WTC11 (cell line): ENCODE results near the gene MLN. TPM values are rescaled to one million over a fixed set of nuclear protein-coding genes. Genes with fewer than 3 reads are reported as not detected.

Experiments
- ATF2 ChIP-seq: sonication (generic); formaldehyde crosslinking; IDR thresholded peaks from 2 replicates; pipeline ENCODE4 v1.8.1; 2022; ENCODE audit warnings: low read depth, missing genetic modification reagents, borderline replicate concordance
- CDX4 ChIP-seq: fragments of 250-450 bp; sonication (Bioruptor Pico); IDR thresholded peaks from 2 replicates; pipeline ENCODE4 v1.9.0; 2021; ENCODE audit warnings: moderate library complexity, mild to moderate bottlenecking, inconsistent platforms, borderline replicate concordance
- CREB1 ChIP-seq: sonication (generic); formaldehyde crosslinking; IDR thresholded peaks from 2 replicates; pipeline ENCODE4 v1.8.0; 2023; ENCODE audit warnings: mild to moderate bottlenecking, missing genetic modification reagents
- CTCF ChIP-seq: fragments of 200-600 bp; IDR thresholded peaks from 2 replicates; pipeline ENCODE4 v1.8.0; 2022; ENCODE audit warnings: antibody characterized with exemption
- E2F5 ChIP-seq: sonication (generic); formaldehyde crosslinking; IDR thresholded peaks from 2 replicates; pipeline ENCODE4 v1.8.1; 2022; ENCODE audit warnings: mild to moderate bottlenecking, moderate library complexity, missing genetic modification reagents
- ELF4 ChIP-seq: sonication (generic); formaldehyde crosslinking; IDR thresholded peaks from 2 replicates; pipeline ENCODE4 v1.8.1; 2022; ENCODE audit warnings: low read depth, mild to moderate bottlenecking, moderate library complexity, missing genetic modification reagents
- ETV6 ChIP-seq: sonication (generic); formaldehyde crosslinking; IDR thresholded peaks from 2 replicates; pipeline ENCODE4 v1.8.1; 2022; ENCODE audit warnings: mild to moderate bottlenecking, missing genetic modification reagents
- FOXK1 ChIP-seq: sonication (generic); formaldehyde crosslinking; IDR thresholded peaks from 2 replicates; pipeline ENCODE4 v1.8.0; 2022; ENCODE audit warnings: mild to moderate bottlenecking, moderate library complexity, missing genetic modification reagents
- FOXP1 ChIP-seq: sonication (generic); formaldehyde crosslinking; IDR thresholded peaks from 2 replicates; pipeline ENCODE4 v1.8.0; 2022; ENCODE audit warnings: missing genetic modification reagents, mild to moderate bottlenecking, moderate library complexity, borderline replicate concordance
- GABPB1 ChIP-seq: sonication (generic); formaldehyde crosslinking; IDR thresholded peaks from 2 replicates; pipeline ENCODE4 v1.8.1; 2023; ENCODE audit warnings: mild to moderate bottlenecking, missing genetic modification reagents
- HMGA2 ChIP-seq: fragments of 250-450 bp; sonication (Bioruptor Pico); IDR thresholded peaks from 2 replicates; pipeline ENCODE4 v1.4.0; 2021; ENCODE audit warnings: mild to moderate bottlenecking, moderate library complexity
- HMGXB4 ChIP-seq: sonication (generic); formaldehyde crosslinking; IDR thresholded peaks from 2 replicates; pipeline ENCODE4 v1.8.1; 2023; ENCODE audit warnings: mild to moderate bottlenecking, moderate library complexity, missing genetic modification reagents
- JUN ChIP-seq: sonication (generic); formaldehyde crosslinking; IDR thresholded peaks from 2 replicates; pipeline ENCODE4 v1.8.0; 2023; ENCODE audit warnings: mild to moderate bottlenecking, missing genetic modification reagents
- MLX ChIP-seq: sonication (generic); formaldehyde crosslinking; IDR thresholded peaks from 2 replicates; pipeline ENCODE4 v1.8.1; 2023; ENCODE audit warnings: mild to moderate bottlenecking, missing genetic modification reagents, moderate library complexity
- NR1H2 ChIP-seq: sonication (generic); formaldehyde crosslinking; IDR thresholded peaks from 2 replicates; pipeline ENCODE4 v1.9.0; 2021; ENCODE audit warnings: mild to moderate bottlenecking, moderate library complexity, missing genetic modification reagents
- PRDM15 ChIP-seq: sonication (generic); formaldehyde crosslinking; IDR thresholded peaks from 2 replicates; pipeline ENCODE4 v1.8.0; 2022; ENCODE audit warnings: missing genetic modification reagents
- PREB ChIP-seq: sonication (generic); formaldehyde crosslinking; IDR thresholded peaks from 2 replicates; pipeline ENCODE4 v1.8.1; 2022; ENCODE audit warnings: mild to moderate bottlenecking, missing genetic modification reagents, moderate library complexity, borderline replicate concordance
- SMAD3 ChIP-seq: sonication (generic); formaldehyde crosslinking; IDR thresholded peaks from 2 replicates; pipeline ENCODE4 v1.8.0; 2022; ENCODE audit warnings: missing genetic modification reagents, mild to moderate bottlenecking, borderline replicate concordance
- SMAD4 ChIP-seq: sonication (generic); formaldehyde crosslinking; IDR thresholded peaks from 2 replicates; pipeline ENCODE4 v1.8.0; 2022; ENCODE audit warnings: mild to moderate bottlenecking, missing genetic modification reagents
- SP1 ChIP-seq: sonication (generic); formaldehyde crosslinking; conservative IDR thresholded peaks from 2 replicates; pipeline ENCODE4 v1.8.1; 2022; ENCODE audit warnings: missing genetic modification reagents
- TCF7 ChIP-seq: sonication (generic); formaldehyde crosslinking; IDR thresholded peaks from 2 replicates; pipeline ENCODE4 v1.8.0; 2022; ENCODE audit warnings: mild to moderate bottlenecking, low read depth, missing genetic modification reagents, moderate library complexity
- TEAD1 ChIP-seq: sonication (generic); formaldehyde crosslinking; IDR thresholded peaks from 2 replicates; pipeline ENCODE4 v1.8.0; 2022; ENCODE audit warnings: mild to moderate bottlenecking, missing genetic modification reagents
- TEAD4 ChIP-seq: sonication (generic); formaldehyde crosslinking; IDR thresholded peaks from 2 replicates; pipeline ENCODE4 v1.8.0; 2022; ENCODE audit warnings: mild to moderate bottlenecking, missing genetic modification reagents
- USF2 ChIP-seq: sonication (generic); formaldehyde crosslinking; IDR thresholded peaks from 2 replicates; pipeline ENCODE4 v1.8.1; 2023; ENCODE audit warnings: mild to moderate bottlenecking, missing genetic modification reagents, moderate library complexity
- ZNF423 ChIP-seq: fragments of 250-450 bp; sonication (Bioruptor Pico); IDR thresholded peaks from 2 replicates; pipeline ENCODE4 v2.1.2; 2022; ENCODE audit warnings: mild to moderate bottlenecking, moderate library complexity
- total RNA-seq: library from RNA; stranded (reverse); gene quantifications from 3 replicates; pipeline ENCODE4 v1.2.3, GENCODE V29; 2021

Gene MLN
- total RNA-seq, 1 experiment from 2014 or later: not detected

GRCh38 chr6:33851959-33852358 lies 48.2 kb upstream of the MLN start (continued):
- TF ChIP-seq ATF2 (CRISPR knock-in tag) (no peak), GABPB1 (CRISPR knock-in tag) (no peak), CTCF (0 out of 2 replicates have a peak, but pooled peaks have one; percentile 20), NR1H2 (CRISPR knock-in tag) (no peak), MLX (CRISPR knock-in tag) (no peak), ELF4 (no peak), PREB (CRISPR knock-in tag) (no peak), SMAD3 (CRISPR knock-in tag) (no peak), TEAD1 (CRISPR knock-in tag) (peak; percentile 52; the same call in 1 of the 2 replicates), CREB1 (CRISPR knock-in tag) (no peak), HMGXB4 (CRISPR knock-in tag) (0 out of 2 replicates have a peak, but pooled peaks have one; percentile 2), ETV6 (no peak), FOXP1 (no peak), HMGA2 (CRISPR knock-in tag) (no peak), SP1 (CRISPR knock-in tag) (peak; percentile 46; the same call in 1 of the 2 replicates), CDX4 (no peak), TEAD4 (0 out of 2 replicates have a peak, but pooled peaks have one; percentile 47), JUN (CRISPR knock-in tag) (no peak), PRDM15 (CRISPR knock-in tag) (no peak), FOXK1 (CRISPR knock-in tag) (no peak), ZNF423 (CRISPR knock-in tag) (no peak), USF2 (no peak), SMAD4 (CRISPR knock-in tag) (no peak), TCF7 (CRISPR knock-in tag) (no peak), E2F5 (CRISPR knock-in tag) (no peak)
